Natural killer cell (primary cell): ENCODE results near the gene FNDC3B. TPM values are rescaled to one million over a fixed set of nuclear protein-coding genes. Genes with fewer than 3 reads are reported as not detected.

Experiments used
- ATAC-seq, 3 donors: fragments of 150-1000 bp in 2 of 3; fragments of 200-7000 bp in 1 of 3; cut with Tn5 transposase; 1 replicate in 1 of 3; 2 replicates in 2 of 3; pipeline ENCODE4 v1.10.0; 2021; ENCODE audit warnings: mild to moderate bottlenecking in 2 of 3, moderate library complexity in 2 of 3
- DNase-seq, 2 donors: peaks; one replicate each; pipeline versions ENCODE4 v3.0.0 to v3.0.0-alpha.2; 2013 to 2021; ENCODE audit warnings: mixed read lengths in 1 of 2
- H3K27ac ChIP-seq: one replicate; pipeline ENCODE4 v1.5.1; 2013; ENCODE audit warnings: mild to moderate bottlenecking, low read length
- H3K27me3 ChIP-seq: one replicate; pipeline ENCODE4 v1.6.1; 2013; ENCODE audit warnings: low read length; ENCODE audit not compliant: control insufficient read depth, insufficient read depth
- H3K36me3 ChIP-seq: one replicate; pipeline ENCODE4 v1.6.1; 2013; ENCODE audit warnings: low read length; ENCODE audit not compliant: control insufficient read depth, insufficient read depth
- H3K4me1 ChIP-seq: one replicate; pipeline ENCODE4 v1.6.1; 2013; ENCODE audit warnings: low read length; ENCODE audit not compliant: control insufficient read depth, insufficient read depth
- H3K4me3 ChIP-seq: one replicate; pipeline ENCODE4 v1.5.1; 2013; ENCODE audit warnings: low read length
- H3K9me3 ChIP-seq: one replicate; pipeline ENCODE4 v1.6.1; 2013; ENCODE audit warnings: low read length; ENCODE audit not compliant: control insufficient read depth, insufficient read depth
- H3K27ac Mint-ChIP-seq, 2 donors: one replicate each; pipeline ENCODE4 v1.8.0; 2022; ENCODE audit warnings: mild to moderate bottlenecking in 2 of 2, mixed read lengths in 2 of 2, moderate library complexity in 1 of 2
- H3K27me3 Mint-ChIP-seq, 2 donors: one replicate each; pipeline ENCODE4 v1.8.0; 2022; ENCODE audit warnings: low read depth in 2 of 2, mixed read lengths in 2 of 2
- H3K36me3 Mint-ChIP-seq: one replicate; pipeline ENCODE4 v1.8.0; 2022; ENCODE audit warnings: mixed read lengths
- H3K4me1 Mint-ChIP-seq, 2 donors: one replicate each; pipeline ENCODE4 v1.8.0; 2022; ENCODE audit warnings: mixed read lengths in 2 of 2
- H3K4me3 Mint-ChIP-seq: one replicate; pipeline ENCODE4 v1.8.0; 2022; ENCODE audit warnings: mild to moderate bottlenecking, moderate library complexity, mixed read lengths
- H3K9me3 Mint-ChIP-seq, 2 donors: one replicate each; pipeline ENCODE4 v1.8.0; 2022; ENCODE audit warnings: mixed read lengths in 2 of 2
- WGBS: methylation state at CpG from one replicate; pipeline ENCODE4 v1.1.7; 2013; ENCODE audit warnings: missing lambda C conversion rate; ENCODE audit not compliant: insufficient coverage; 5-methylcytosine and 5-hydroxymethylcytosine counted together
- intact Hi-C: fragments of 100-400 bp; cut with micrococcal nuclease; formaldehyde crosslinking; loops from one replicate; pipeline ENCODE4 v1.14.2; 2022
- total RNA-seq, 4 donors: library from RNA; stranded (reverse); fragments of 120-200 nt in 1 of 4; gene quantifications; one replicate each; pipeline versions ENCODE4 v1.2.3 to v1.2.4, GENCODE V29; 2013 to 2022
- TF ChIP-seq, protein P1 (sequence below): fragments of 200-600 bp; IDR thresholded peaks from one replicate; pipeline ENCODE4 v1.8.0; 2022; ENCODE audit warnings: antibody characterized with exemption

Gene FNDC3B
- total RNA-seq, 3 donors from 2014 or later (not counting 1 experiment from before 2014, with no cell fraction given): 154 to 214 (median 206) TPM

DNA sequence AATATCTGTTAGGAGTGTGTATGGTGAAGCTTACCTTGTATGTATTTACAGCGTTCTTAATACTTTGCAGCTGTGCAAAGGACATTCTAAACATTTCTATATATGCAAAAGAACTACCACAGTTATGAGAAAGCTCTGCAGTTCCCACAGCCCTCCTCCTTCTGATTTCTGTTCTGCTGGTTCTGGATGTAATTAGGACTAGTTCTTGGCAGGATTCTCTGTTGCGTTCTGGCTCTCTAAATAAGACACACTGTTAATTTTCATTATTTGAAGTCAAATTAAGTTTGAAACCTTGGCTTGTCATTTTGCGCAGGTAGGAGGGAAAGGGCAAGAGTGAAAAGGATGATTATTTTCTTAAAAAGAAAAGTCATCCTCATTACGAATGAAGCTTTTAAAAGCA is 76.4 kb downstream of the FNDC3B start:
- WGBS: 93% methylated on average over 2 of the region's 4 CpGs
- Mint-ChIP-seq H3K4me1 (peaks cover 56 to 61% of the 10 kb centered on the region in 2 donors), H3K27me3 (no peaks in the 10 kb centered on the region), H3K4me3 (no peak overlapping the region), H3K36me3 (peaks cover 7% of the 10 kb centered on the region), H3K27ac (peak overlapping the region in 1 of 2 donors; percentile 12), H3K9me3 (no peaks in the 10 kb centered on the region)
- TF ChIP-seq, protein P1, sequence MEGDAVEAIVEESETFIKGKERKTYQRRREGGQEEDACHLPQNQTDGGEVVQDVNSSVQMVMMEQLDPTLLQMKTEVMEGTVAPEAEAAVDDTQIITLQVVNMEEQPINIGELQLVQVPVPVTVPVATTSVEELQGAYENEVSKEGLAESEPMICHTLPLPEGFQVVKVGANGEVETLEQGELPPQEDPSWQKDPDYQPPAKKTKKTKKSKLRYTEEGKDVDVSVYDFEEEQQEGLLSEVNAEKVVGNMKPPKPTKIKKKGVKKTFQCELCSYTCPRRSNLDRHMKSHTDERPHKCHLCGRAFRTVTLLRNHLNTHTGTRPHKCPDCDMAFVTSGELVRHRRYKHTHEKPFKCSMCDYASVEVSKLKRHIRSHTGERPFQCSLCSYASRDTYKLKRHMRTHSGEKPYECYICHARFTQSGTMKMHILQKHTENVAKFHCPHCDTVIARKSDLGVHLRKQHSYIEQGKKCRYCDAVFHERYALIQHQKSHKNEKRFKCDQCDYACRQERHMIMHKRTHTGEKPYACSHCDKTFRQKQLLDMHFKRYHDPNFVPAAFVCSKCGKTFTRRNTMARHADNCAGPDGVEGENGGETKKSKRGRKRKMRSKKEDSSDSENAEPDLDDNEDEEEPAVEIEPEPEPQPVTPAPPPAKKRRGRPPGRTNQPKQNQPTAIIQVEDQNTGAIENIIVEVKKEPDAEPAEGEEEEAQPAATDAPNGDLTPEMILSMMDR: no peak
- H3K36me3 ChIP-seq: peaks cover 8% of the 10 kb centered on the region
- no peaks in the 10 kb centered on the region for H3K9me3 ChIP-seq
- H3K4me1 ChIP-seq: peaks cover under 1% of the 10 kb centered on the region
- intact Hi-C loops: no loop called here
- H3K27ac ChIP-seq: no peak overlapping the region
- no peaks in the 10 kb centered on the region for H3K27me3 ChIP-seq
- DNase-seq (no peak), ATAC-seq (no peak)
- no peak overlapping the region for H3K4me3 ChIP-seq

- Histone ChIP-seq H3K4me3 (no peak overlapping the region), H3K9me3 (no peaks in the 10 kb centered on the region), H3K36me3 (peaks cover 8% of the 10 kb centered on the region), H3K27ac (no peak overlapping the region), H3K27me3 (no peaks in the 10 kb centered on the region), H3K4me1 (no peaks in the 10 kb centered on the region)
- peaks cover 50 to 66% of the 10 kb centered on the region in 2 donors for H3K4me1 Mint-ChIP-seq
- H3K9me3 Mint-ChIP-seq: no peaks in the 10 kb centered on the region
- no peak for ATAC-seq
- no peaks in the 10 kb centered on the region for H3K27me3 Mint-ChIP-seq
- DNase-seq: no peak
- TF ChIP-seq, protein P1: no peak
- H3K27ac Mint-ChIP-seq: peak overlapping the region; percentile 10 to 28
- WGBS: 84% methylated on average over 3 of the region's 4 CpGs
- peaks cover 14% of the 10 kb centered on the region for H3K36me3 Mint-ChIP-seq
- H3K4me3 Mint-ChIP-seq: no peak overlapping the region
- intact Hi-C loops: no loop called here
These were observed 78.6 kb downstream of the FNDC3B start for GRCh38 chr3:172118019-172118418.

DNA sequence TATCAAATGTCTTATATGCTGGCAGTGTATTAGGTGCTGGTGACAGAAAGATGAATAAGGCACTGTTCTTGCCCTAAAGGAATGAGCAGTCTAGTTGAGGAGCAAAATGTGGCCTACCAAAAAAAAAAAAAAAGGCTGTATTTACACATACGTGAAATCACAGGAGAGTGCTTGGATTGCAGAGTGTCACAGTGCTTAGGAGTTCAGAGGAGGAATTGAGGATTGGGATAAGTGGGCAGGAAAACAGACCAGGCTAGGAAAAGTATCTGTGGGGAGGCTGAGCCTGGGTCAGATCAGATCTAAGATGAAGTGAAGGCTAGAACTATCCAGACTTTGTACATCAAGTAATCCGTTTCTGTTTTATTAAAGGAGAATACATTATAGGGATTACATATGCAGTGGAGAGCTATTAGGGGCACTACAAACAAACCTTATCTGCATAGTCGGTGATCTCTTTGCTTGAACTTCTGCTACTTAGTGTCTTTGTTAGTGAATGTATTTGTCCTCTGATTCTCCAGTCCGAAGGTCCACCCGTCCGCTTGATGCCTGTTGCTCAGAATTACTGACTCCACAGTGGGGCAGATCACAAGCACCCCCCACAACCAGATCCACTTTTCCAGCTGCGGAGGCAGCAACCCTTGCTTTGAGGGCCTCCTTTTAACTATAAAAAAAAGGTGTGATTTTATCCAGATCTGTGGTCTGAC is 80.0 kb downstream of the FNDC3B start:
- no peak overlapping the region for H3K4me3 Mint-ChIP-seq
- no peaks in the 10 kb centered on the region for H3K9me3 ChIP-seq
- WGBS: 96% methylated on average over 7 of the region's 7 CpGs
- H3K27ac ChIP-seq: no peak overlapping the region
- peaks cover 50 to 69% of the 10 kb centered on the region in 2 donors for H3K4me1 Mint-ChIP-seq
- ATAC-seq: no peak
- peaks cover 10% of the 10 kb centered on the region for H3K36me3 ChIP-seq
- DNase-seq: no peak
- TF ChIP-seq, protein P1: no peak
- no peak overlapping the region for H3K4me3 ChIP-seq
- intact Hi-C loops: no loop called here
- H3K27me3 ChIP-seq: no peaks in the 10 kb centered on the region
- H3K9me3 Mint-ChIP-seq: no peaks in the 10 kb centered on the region
- no peaks in the 10 kb centered on the region for H3K27me3 Mint-ChIP-seq
- peak overlapping the region; percentile 3 to 12 for H3K27ac Mint-ChIP-seq
- H3K36me3 Mint-ChIP-seq: peaks cover 14% of the 10 kb centered on the region
- H3K4me1 ChIP-seq: no peaks in the 10 kb centered on the region

GRCh38 chr3:172120912-172121311 is 81.5 kb downstream of the FNDC3B start:
- no peak for ATAC-seq
- H3K36me3 Mint-ChIP-seq: peaks cover 14% of the 10 kb centered on the region
- H3K4me3 Mint-ChIP-seq: no peak overlapping the region
- H3K9me3 Mint-ChIP-seq: no peaks in the 10 kb centered on the region
- peaks cover 59 to 71% of the 10 kb centered on the region in 2 donors for H3K4me1 Mint-ChIP-seq
- TF ChIP-seq, protein P1: no peak
- intact Hi-C loops: no loop called here
- WGBS: 92% methylated on average over 5 of the region's 6 CpGs
- Histone ChIP-seq H3K27me3 (no peaks in the 10 kb centered on the region), H3K9me3 (no peaks in the 10 kb centered on the region), H3K4me1 (no peaks in the 10 kb centered on the region), H3K27ac (no peak overlapping the region), H3K4me3 (no peak overlapping the region), H3K36me3 (peaks cover 7% of the 10 kb centered on the region)
- DNase-seq: no peak
- H3K27me3 Mint-ChIP-seq: no peaks in the 10 kb centered on the region
- H3K27ac Mint-ChIP-seq: no peak overlapping the region
